Activated T-helper 17 cell treated with anti-CD3 and anti-CD28 coated beads, Interleukin-2, amount 50 U/mL, for 72 hours (primary cell): ENCODE data around the gene NHS. TPM values are rescaled to one million over a fixed set of nuclear protein-coding genes. Genes with fewer than 3 reads are reported as not detected.

Experiments used
- ATAC-seq: fragments of 150-1000 bp; cut with Tn5 transposase; replicated peaks from 2 replicates; pipeline ENCODE4 v1.10.0; 2021; ENCODE audit warnings: mild to moderate bottlenecking, moderate library complexity
- H3K27ac Mint-ChIP-seq: one replicate; pipeline ENCODE4 v1.8.0; 2022; ENCODE audit warnings: mixed read lengths
- H3K27me3 Mint-ChIP-seq: one replicate; pipeline ENCODE4 v1.8.0; 2022; ENCODE audit warnings: mixed read lengths
- H3K36me3 Mint-ChIP-seq: one replicate; pipeline ENCODE4 v1.8.0; 2022; ENCODE audit warnings: low read depth, mild to moderate bottlenecking, mixed read lengths
- H3K4me1 Mint-ChIP-seq: one replicate; pipeline ENCODE4 v1.8.0; 2022; ENCODE audit warnings: mixed read lengths
- H3K4me3 Mint-ChIP-seq: one replicate; pipeline ENCODE4 v1.8.0; 2022; ENCODE audit warnings: mild to moderate bottlenecking, mixed read lengths
- H3K9me3 Mint-ChIP-seq: one replicate; pipeline ENCODE4 v1.8.0; 2022; ENCODE audit warnings: mixed read lengths
- total RNA-seq, 2 donors: library from RNA; stranded (reverse); gene quantifications; one replicate each; pipeline ENCODE4 v1.2.3, GENCODE V29; 2022

Gene NHS
- total RNA-seq, 2 donors from 2014 or later = 0.04 to 0.79 TPM

- Mint-ChIP-seq H3K27me3 (no peaks in the 10 kb centered on the region), H3K4me3 (no peak overlapping the region), H3K27ac (no peak overlapping the region), H3K4me1 (no peaks in the 10 kb centered on the region), H3K9me3 (no peaks in the 10 kb centered on the region), H3K36me3 (no peaks in the 10 kb centered on the region)
- ATAC-seq = no peak
Measured at GRCh38 chrX:17622331-17622730, 247.3 kb downstream of the NHS start.

DNA sequence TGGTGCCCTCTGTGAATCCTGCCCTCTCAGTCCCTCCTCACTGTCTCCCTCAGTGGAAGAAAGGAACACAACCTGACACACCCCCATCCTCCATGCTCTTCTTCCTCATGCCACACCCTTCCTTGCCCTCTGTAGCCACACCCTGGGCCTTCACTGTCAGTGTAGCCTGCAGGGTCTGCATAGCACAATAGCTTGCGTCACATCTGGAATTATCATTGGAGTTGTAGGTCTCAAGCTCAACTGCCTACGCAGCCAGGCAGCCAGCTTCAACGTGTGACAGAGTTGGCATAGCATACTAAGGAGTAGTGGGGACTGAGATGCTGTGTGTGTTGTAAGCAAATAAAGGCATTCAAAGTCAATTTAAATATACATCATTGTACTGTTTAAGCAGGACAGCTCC is 248.8 kb downstream of the NHS start:
- no peak overlapping the region for H3K27ac Mint-ChIP-seq
- no peaks in the 10 kb centered on the region for H3K27me3 Mint-ChIP-seq
- H3K36me3 Mint-ChIP-seq = no peaks in the 10 kb centered on the region

DNA sequence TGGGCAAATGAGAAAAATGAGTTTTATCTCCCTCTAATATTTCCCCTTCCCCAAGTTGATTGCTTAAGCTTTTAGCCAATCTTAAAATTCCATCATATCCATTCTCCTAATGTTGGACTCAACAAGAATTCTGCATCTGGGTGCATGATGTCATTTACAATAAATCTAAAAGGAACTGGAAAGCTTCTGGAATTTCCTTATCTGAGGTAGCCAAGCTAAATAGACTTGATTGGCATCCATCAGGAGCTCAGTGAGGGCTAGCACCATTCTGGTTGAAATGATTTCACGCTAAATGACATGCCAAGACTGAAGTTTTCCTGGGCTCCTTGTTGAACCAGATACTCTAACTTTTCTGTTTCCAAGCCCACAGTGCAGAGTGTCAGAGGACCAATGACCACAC is 252.0 kb downstream of the NHS start:
- Mint-ChIP-seq H3K27me3 (no peaks in the 10 kb centered on the region), H3K4me1 (no peaks in the 10 kb centered on the region), H3K9me3 (no peaks in the 10 kb centered on the region), H3K4me3 (no peak overlapping the region), H3K36me3 (no peaks in the 10 kb centered on the region), H3K27ac (no peak overlapping the region)
- ATAC-seq = no peak

More for the DNA sequence above, 248.8 kb downstream of the NHS start:
- Mint-ChIP-seq H3K4me3 (no peak overlapping the region), H3K9me3 (no peaks in the 10 kb centered on the region), H3K4me1 (no peaks in the 10 kb centered on the region)
- no peak for ATAC-seq

GRCh38 chrX:17628976-17629375 is 254.0 kb downstream of the NHS start:
- no peak for ATAC-seq
- Mint-ChIP-seq H3K36me3 (no peaks in the 10 kb centered on the region), H3K4me1 (no peaks in the 10 kb centered on the region), H3K27ac (no peak overlapping the region), H3K27me3 (no peaks in the 10 kb centered on the region), H3K9me3 (no peaks in the 10 kb centered on the region), H3K4me3 (no peak overlapping the region)

DNA sequence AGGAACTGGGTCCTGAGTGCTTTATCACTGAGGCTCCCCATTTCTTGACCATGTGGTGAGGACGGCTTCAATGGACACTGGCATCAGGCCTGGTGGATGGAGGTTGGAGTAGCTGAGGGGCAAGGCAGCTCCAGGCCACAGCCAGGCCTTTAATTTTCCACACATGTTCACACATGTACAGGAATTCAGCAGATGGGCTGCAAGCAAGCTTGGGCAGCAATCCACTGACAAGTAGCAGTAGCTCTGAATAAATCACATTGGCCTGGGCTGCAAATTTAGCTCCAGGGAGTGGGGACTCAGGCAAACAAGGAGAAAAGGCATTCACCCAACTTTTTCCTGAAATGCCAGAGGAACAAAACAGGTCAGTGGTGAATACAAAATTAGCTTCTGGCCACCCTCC is 254.5 kb downstream of the NHS start:
- H3K4me3 Mint-ChIP-seq = no peak overlapping the region
- no peak overlapping the region for H3K27ac Mint-ChIP-seq
- no peaks in the 10 kb centered on the region for H3K9me3 Mint-ChIP-seq
- H3K36me3 Mint-ChIP-seq = no peaks in the 10 kb centered on the region
- no peak for ATAC-seq
- no peaks in the 10 kb centered on the region for H3K4me1 Mint-ChIP-seq
- no peaks in the 10 kb centered on the region for H3K27me3 Mint-ChIP-seq

GRCh38 chrX:17631647-17632046 is 256.6 kb downstream of the NHS start:
- no peaks in the 10 kb centered on the region for H3K4me1 Mint-ChIP-seq
- H3K9me3 Mint-ChIP-seq = no peaks in the 10 kb centered on the region
- H3K27me3 Mint-ChIP-seq = no peaks in the 10 kb centered on the region
- no peak overlapping the region for H3K4me3 Mint-ChIP-seq
- no peak for ATAC-seq
- no peaks in the 10 kb centered on the region for H3K36me3 Mint-ChIP-seq
- H3K27ac Mint-ChIP-seq = no peak overlapping the region

GRCh38 chrX:17632942-17633341 is 257.9 kb downstream of the NHS start:
- peak overlapping the region; percentile 58 for H3K27ac Mint-ChIP-seq
- ATAC-seq = peak; percentile 81
- H3K9me3 Mint-ChIP-seq = no peaks in the 10 kb centered on the region
- H3K36me3 Mint-ChIP-seq = no peaks in the 10 kb centered on the region
- peak overlapping the region; percentile 74 for H3K4me3 Mint-ChIP-seq
- H3K4me1 Mint-ChIP-seq = no peaks in the 10 kb centered on the region
- H3K27me3 Mint-ChIP-seq = no peaks in the 10 kb centered on the region

DNA sequence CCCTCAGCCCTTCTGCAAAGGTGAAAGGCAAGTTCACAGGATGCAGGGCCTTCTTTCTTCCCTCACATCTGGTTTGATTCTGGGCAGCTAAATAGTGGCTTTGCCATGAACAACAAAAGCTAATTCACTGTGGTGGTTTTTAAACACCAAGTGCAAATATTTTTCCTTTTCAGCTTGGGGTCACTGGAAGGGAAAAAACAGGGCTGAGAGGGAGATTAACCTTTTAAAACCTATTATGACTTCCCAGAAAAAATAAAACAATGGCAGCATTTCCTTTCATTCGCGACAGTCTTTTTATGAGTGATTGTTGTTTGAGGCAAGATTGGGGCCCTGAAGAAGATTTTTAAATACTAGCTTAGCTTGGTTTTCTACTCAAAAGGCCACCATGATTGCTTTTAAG is 258.5 kb downstream of the NHS start:
- H3K9me3 Mint-ChIP-seq = no peaks in the 10 kb centered on the region
- no peak for ATAC-seq

GRCh38 chrX:17634542-17635207 is 259.7 kb downstream of the NHS start:
- Mint-ChIP-seq H3K36me3 (no peaks in the 10 kb centered on the region), H3K27ac (no peak overlapping the region), H3K27me3 (no peaks in the 10 kb centered on the region), H3K4me3 (peak overlapping the region; percentile 74), H3K9me3 (no peaks in the 10 kb centered on the region), H3K4me1 (no peaks in the 10 kb centered on the region)
- no peak for ATAC-seq

More for the DNA sequence above, 258.5 kb downstream of the NHS start:
- Mint-ChIP-seq H3K27me3 (no peaks in the 10 kb centered on the region), H3K4me3 (peak overlapping the region; percentile 74), H3K36me3 (no peaks in the 10 kb centered on the region), H3K27ac (peak overlapping the region; percentile 58), H3K4me1 (no peaks in the 10 kb centered on the region)

GRCh38 chrX:17635231-17635630 is 260.2 kb downstream of the NHS start:
- no peaks in the 10 kb centered on the region for H3K9me3 Mint-ChIP-seq
- no peak for ATAC-seq
- no peaks in the 10 kb centered on the region for H3K27me3 Mint-ChIP-seq
- H3K4me3 Mint-ChIP-seq = no peak overlapping the region
- H3K27ac Mint-ChIP-seq = no peak overlapping the region
- no peaks in the 10 kb centered on the region for H3K36me3 Mint-ChIP-seq
- H3K4me1 Mint-ChIP-seq = no peaks in the 10 kb centered on the region

DNA sequence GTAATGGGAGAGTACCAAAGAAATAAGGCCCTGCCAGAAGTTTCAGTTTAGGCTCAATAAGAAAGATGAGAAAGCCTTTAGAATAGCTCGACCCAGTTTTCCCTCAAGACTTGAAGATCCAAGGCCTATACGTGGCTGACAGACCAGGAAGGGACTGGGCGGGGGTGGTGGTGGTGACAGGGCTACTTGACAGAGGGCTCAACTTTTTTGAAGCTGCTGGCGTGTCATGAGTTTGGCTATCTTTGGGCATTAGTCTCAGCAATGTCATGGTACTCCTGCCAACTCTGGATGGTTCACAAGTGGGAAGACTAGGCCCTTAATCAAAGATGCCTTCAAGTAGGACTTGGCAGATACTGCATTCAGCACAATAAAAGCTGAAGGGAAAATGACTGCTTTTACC is 262.2 kb downstream of the NHS start:
- Mint-ChIP-seq H3K27me3 (no peaks in the 10 kb centered on the region), H3K36me3 (no peaks in the 10 kb centered on the region), H3K4me1 (no peaks in the 10 kb centered on the region), H3K27ac (no peak overlapping the region), H3K9me3 (no peaks in the 10 kb centered on the region), H3K4me3 (no peak overlapping the region)
- ATAC-seq = no peak

DNA sequence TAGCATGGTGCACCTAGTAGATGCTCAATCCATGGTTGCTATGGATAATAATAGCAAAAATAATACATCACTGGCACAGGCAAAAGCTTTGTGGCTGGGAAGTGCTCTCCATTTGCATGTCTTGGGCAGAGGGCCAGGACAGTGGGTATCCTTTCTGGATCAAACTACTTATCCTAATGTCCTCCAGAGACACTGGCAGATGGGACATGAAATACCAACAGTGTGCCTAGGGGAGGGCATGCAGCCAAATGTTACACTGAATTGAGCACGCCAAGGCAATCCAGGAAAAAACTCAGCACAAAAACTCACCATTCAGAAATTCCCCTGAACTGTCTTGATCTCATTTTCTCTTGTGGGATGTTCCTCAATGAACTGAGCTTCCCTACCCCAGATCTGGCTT is 263.7 kb downstream of the NHS start:
- Mint-ChIP-seq H3K4me1 (no peaks in the 10 kb centered on the region), H3K36me3 (no peaks in the 10 kb centered on the region), H3K27ac (no peak overlapping the region), H3K4me3 (no peak overlapping the region), H3K9me3 (no peaks in the 10 kb centered on the region), H3K27me3 (no peaks in the 10 kb centered on the region)
- ATAC-seq = no peak

GRCh38 chrX:17642891-17643290 is 267.9 kb downstream of the NHS start:
- Mint-ChIP-seq H3K4me1 (no peaks in the 10 kb centered on the region), H3K9me3 (no peaks in the 10 kb centered on the region), H3K4me3 (no peak overlapping the region), H3K27me3 (no peaks in the 10 kb centered on the region), H3K27ac (no peak overlapping the region), H3K36me3 (no peaks in the 10 kb centered on the region)
- ATAC-seq = peak; percentile 50

- Mint-ChIP-seq H3K27me3 (no peaks in the 10 kb centered on the region), H3K4me3 (no peak overlapping the region), H3K27ac (no peak overlapping the region), H3K9me3 (no peaks in the 10 kb centered on the region), H3K4me1 (no peaks in the 10 kb centered on the region), H3K36me3 (no peaks in the 10 kb centered on the region)
- ATAC-seq = no peak
Measured at GRCh38 chrX:17643528-17643927, 268.5 kb downstream of the NHS start.

- H3K27me3 Mint-ChIP-seq = no peaks in the 10 kb centered on the region
- no peaks in the 10 kb centered on the region for H3K36me3 Mint-ChIP-seq
- H3K9me3 Mint-ChIP-seq = no peaks in the 10 kb centered on the region
- no peak overlapping the region for H3K27ac Mint-ChIP-seq
- ATAC-seq = no peak
- H3K4me3 Mint-ChIP-seq = no peak overlapping the region
- no peaks in the 10 kb centered on the region for H3K4me1 Mint-ChIP-seq
Measured at GRCh38 chrX:17644001-17644400, 269.0 kb downstream of the NHS start.

- H3K4me3 Mint-ChIP-seq = peak overlapping the region; percentile 84
- peaks cover 4% of the 10 kb centered on the region for H3K9me3 Mint-ChIP-seq
- peak overlapping the region; percentile 58 for H3K27ac Mint-ChIP-seq
- no peaks in the 10 kb centered on the region for H3K27me3 Mint-ChIP-seq
- H3K4me1 Mint-ChIP-seq = peaks cover 10% of the 10 kb centered on the region
- ATAC-seq = peak; percentile 85
- no peaks in the 10 kb centered on the region for H3K36me3 Mint-ChIP-seq
Measured at GRCh38 chrX:17654116-17654515, 279.1 kb downstream of the NHS start.
